DMS114 treated with DMSO at 0.1 percent for 48 hours (cell line): ENCODE measurements around the gene TEP1.
A peak's percentile ranks its signal among the peaks of the same experiment; 100 is the strongest.
"Not testable (repeated sequence)": the region's sequence is repeated elsewhere in the genome, so short reads cannot be mapped to it uniquely, and the experiment has no call there.

Experiments
- DNase-seq: peaks from one replicate; lab custom pipeline; 2025; ENCODE audit not compliant: unreplicated experiment; lab: John Stamatoyannopoulos, UW

The TEP1 gene

GRCh38 chr14:20412876-20413743, at the start of gene TEP1:
Gene TEP1 (minus strand): TSS chr14:20413501. CDS start chr14:20408439, 5,062 bp downstream.
- DNase-seq: peak; percentile 59

- DNase-seq: peak; percentile 99
Observed at GRCh38 chr14:20461225-20462141, 48.2 kb upstream of the TEP1 start, which contains the start of gene PIP4P1. Gene PIP4P1 (minus strand): TSS chr14:20461434. CDS start chr14:20461325, 109 bp downstream.

GRCh38 chr14:20460458-20461224, 47.3 kb upstream of the TEP1 start:
- no peak for DNase-seq

- DNase-seq: no peak
Observed at GRCh38 chr14:20458031-20458789, 44.9 kb upstream of the TEP1 start.

DNA sequence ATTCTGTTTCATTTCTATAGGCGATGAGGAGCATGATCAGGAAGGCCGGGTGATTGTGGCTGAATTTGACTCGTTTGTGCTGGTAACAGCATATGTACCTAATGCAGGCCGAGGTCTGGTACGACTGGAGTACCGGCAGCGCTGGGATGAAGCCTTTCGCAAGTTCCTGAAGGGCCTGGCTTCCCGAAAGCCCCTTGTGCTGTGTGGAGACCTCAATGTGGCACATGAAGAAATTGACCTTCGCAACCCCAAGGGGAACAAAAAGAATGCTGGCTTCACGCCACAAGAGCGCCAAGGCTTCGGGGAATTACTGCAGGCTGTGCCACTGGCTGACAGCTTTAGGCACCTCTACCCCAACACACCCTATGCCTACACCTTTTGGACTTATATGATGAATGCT, 43.7 kb upstream of the TEP1 start:
- no peak for DNase-seq

DNA sequence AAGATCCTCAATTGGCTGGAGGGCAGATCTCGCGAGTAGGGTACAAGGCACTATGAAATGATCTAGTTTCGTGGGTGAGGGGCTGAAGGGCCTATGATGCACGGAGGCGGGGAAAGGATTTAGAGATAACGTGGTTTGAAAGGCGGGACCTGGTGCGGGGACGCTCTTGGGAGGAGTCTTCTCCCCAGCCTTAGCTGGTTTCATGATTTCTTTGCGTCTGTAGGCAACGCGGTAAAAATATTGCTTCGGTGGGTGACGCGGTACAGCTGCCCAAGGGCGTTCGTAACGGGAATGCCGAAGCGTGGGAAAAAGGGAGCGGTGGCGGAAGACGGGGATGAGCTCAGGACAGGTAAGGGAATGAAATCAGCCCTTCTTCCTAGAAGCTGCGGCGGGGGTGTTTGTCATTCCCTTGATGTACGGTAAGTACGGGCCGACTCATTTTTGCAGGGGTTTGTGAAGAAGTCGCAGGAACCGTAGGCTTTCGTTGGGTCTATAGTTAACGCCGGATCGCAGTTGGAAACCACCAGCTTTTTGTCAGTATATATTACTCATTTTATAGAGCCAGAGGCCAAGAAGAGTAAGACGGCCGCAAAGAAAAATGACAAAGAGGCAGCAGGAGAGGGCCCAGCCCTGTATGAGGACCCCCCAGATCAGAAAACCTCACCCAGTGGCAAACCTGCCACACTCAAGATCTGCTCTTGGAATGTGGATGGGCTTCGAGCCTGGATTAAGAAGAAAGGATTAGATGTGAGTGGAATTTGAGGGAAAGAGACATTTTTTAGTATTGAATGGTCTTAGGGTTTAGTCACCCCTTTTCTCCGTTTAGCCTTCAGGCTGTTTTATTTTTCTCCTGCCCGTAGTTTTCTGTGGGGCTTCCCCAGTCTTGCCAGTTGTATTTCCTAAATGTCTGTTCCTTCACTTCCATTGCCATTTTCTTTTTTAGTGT, 42.3 kb upstream of the TEP1 start:
- DNase-seq: peak; percentile 92

DNA sequence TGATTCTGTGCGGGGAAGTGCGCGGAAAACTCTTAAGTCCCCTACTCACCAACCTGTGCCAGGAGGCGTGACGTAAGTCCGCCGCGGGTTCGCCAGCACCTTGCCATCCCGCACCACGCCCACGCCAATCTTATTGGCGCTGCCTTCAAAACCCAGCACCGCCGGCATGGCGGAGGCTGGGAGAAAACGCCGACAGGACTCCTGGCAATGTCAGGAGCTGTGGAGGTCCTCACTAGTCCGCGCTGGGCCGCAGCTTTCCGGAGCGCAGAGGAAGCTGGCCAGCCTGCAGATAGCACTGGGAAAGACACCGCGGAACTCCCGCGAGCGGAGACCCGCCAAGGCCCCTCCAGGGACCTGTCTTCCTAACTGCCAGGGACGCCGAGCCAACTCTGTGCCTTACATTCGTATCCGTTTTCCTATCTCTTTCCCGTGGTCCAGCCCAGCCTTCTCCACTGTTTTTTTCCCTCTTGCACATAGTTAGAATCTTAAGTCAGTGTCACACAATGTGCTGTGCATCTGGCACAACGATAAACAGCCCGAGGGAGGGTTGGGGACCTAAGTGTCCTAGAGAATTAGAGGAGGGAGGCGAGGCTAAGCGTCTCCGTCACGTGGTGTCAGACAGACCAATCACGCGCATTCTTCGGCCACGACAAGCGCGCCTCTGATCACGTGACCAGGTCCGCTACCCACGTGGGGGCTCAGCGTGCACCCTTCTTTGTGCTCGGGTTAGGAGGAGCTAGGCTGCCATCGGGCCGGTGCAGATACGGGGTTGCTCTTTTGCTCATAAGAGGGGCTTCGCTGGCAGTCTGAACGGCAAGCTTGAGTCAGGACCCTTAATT, 41.4 kb upstream of the TEP1 start, which contains the start of the genes APEX1 and OSGEP:
APEX1 (plus strand) TSS at position 711 of the 839 bp plus-strand sequence. CDS start 420 bp downstream, outside the sequence.
OSGEP (minus strand) TSS at position 297 of the 839 bp plus-strand sequence; CDS start at position 168, 129 bp downstream.
- peak; percentile 96 for DNase-seq

DNA sequence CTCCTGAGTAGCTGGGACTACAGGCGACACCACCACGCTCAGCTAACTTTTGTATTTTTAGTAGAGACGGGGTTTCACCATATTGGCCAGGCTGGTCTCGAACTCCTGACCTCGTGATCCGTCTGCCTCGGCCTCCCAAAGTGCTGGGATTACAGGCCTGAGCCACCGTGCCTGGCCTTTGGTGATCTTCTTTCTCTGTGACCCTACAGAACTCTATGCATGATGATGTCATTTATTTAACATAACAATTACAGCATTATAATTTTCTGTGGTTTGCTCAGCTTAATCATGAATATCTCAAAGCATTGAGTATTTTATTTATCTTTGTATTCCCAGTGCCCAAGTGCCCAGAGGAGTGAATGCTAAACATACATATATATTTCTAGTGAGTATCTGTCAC, 39.5 kb upstream of the TEP1 start:
- not testable (repeated sequence) for DNase-seq

- DNase-seq: no peak
Observed at GRCh38 chr14:20446889-20447288, 33.6 kb upstream of the TEP1 start.

GRCh38 chr14:20443650-20444049, 30.3 kb upstream of the TEP1 start:
- DNase-seq: not testable (repeated sequence)

DNA sequence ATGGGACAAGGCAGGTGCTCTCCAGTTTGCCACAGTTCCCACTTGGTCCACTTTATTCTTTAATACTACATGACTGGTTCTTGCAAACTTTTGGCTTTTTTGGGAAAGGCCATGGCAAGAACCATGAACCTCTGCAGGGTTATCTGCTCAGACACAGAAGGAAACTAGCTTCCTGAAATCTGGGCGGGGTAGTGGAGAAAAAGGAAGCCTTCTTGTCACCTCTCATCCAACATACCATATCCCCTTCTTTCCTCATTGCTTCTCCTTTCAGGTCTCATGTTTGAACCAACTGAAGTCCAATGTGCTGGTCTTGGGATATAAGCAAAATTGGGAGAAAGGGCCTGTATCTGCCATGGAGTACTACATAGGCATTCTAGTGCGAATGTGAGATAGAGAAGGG, 28.2 kb upstream of the TEP1 start:
- no peak for DNase-seq

DNA sequence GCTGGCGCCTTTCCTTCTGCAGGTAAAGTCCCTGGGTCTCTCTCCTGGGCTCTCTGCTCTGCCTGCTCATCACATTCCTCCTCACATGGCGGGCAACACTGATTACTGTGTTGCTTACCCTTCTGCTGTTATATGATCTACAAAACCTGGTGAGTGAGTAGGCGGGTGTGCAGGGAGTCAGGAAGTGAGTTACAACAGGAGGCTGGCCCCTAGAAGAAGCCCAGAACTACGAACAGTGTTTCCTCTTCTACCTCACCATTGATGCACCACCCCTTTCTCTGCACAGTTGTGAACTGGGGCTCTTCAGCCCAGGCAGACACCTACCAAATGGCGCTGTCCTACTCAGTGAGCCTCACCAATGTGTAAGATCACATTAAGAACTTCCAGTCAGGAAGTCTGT, 27.6 kb upstream of the TEP1 start:
- DNase-seq: no peak

DNA sequence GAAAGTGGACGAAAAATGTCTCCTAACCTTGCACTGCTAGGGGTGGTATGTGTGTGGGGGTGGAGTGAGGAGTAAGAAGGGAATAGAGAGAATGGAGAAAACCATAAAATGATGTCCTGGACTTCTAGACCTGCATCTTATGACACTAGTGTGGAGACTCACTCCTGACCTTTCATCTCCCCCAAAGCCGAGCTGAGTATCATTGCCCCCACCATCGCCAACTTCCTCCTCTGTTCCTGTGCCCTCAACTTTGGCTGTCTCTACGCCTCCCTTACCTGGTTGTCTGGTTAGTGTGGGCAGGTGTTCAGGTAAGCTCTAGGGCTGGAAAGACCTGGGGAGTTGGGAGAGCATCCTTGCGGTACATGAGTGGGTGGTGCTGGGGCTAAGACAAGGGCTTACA, 27.2 kb upstream of the TEP1 start:
- DNase-seq: no peak

GRCh38 chr14:20438664-20439063, 25.4 kb upstream of the TEP1 start:
- no peak for DNase-seq

DNA sequence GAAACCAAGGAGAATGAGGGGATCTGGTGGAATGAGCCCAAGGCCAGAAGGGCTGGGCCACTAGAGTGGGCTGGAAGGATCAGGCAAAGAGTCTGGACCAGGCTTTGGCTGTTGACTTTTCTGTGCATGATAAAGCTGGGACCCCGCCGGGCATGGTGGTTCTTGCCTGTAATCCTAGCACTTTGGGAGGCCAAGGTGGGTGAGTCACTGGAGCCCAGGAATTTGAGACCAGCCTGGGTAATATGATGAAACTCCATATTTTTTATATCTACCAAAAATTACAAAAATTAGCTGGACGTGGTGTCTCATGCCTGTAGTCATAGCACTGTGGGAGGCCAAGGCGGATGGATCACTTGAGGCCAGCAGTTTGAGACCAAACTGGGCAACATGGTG, 23.1 kb upstream of the TEP1 start:
- no peak for DNase-seq

- no peak for DNase-seq
Observed at GRCh38 chr14:20435582-20436362, 22.5 kb upstream of the TEP1 start, which contains the start of gene KLHL33. Gene KLHL33 (minus strand): TSS chr14:20436166. CDS start chr14:20435811, 355 bp downstream.
